OCI-LY3 (cell line): ENCODE measurements around the gene SNN.

Source experiments
- H2AFZ ChIP-seq: fragments of 200-600, 300-600 bp; shearing (Covaris generic); 2 replicates; pipeline ENCODE4 v1.6.0; 2014; ENCODE audit warnings: antibody characterized with exemption, low read depth, low read length
- H3K27ac ChIP-seq: fragments of 200-600, 300-600 bp; sonication (generic); 2 replicates; pipeline ENCODE4 v1.5.1; 2014; ENCODE audit warnings: mild to moderate bottlenecking, low read length, moderate library complexity, mixed read lengths
- H3K27me3 ChIP-seq: fragments of 200-600, 300-600 bp; sonication (generic); 2 replicates; pipeline ENCODE4 v1.6.1; 2014; ENCODE audit warnings: low read depth, low read length, mixed read lengths
- H3K36me3 ChIP-seq: fragments of 200-600, 300-600 bp; sonication (generic); replicated peaks from 2 replicates; pipeline ENCODE3; 2014; ENCODE audit warnings: low read depth, low read length, mixed read lengths
- H3K4me1 ChIP-seq: fragments of 300-600, 200-600 bp; sonication (generic); 2 replicates; pipeline ENCODE4 v1.6.1; 2014; ENCODE audit warnings: low read length, mixed read lengths
- H3K4me2 ChIP-seq: fragments of 200-600, 300-600 bp; sonication (generic); 2 replicates; pipeline ENCODE4 v1.6.1; 2014; ENCODE audit warnings: low read length, mixed read lengths
- H3K4me3 ChIP-seq: fragments of 300-600, 200-600 bp; sonication (generic); 2 replicates; pipeline ENCODE4 v1.5.1; 2014; ENCODE audit warnings: antibody characterized with exemption, mild to moderate bottlenecking, low read length, moderate library complexity
- H3K79me2 ChIP-seq: fragments of 300-600, 200-600 bp; shearing (Covaris generic); 2 replicates; pipeline ENCODE4 v1.6.1; 2014; ENCODE audit warnings: mild to moderate bottlenecking, low read length, mixed read lengths
- H3K9ac ChIP-seq: fragments of 300-600, 200-600 bp; shearing (Covaris generic); 2 replicates; pipeline ENCODE4 v1.6.0; 2014; ENCODE audit warnings: mild to moderate bottlenecking, low read length, moderate library complexity
- H3K9me3 ChIP-seq: fragments of 200-600, 300-600 bp; shearing (Covaris generic); 2 replicates; pipeline ENCODE4 v1.6.1; 2014; ENCODE audit warnings: low read length, mixed read lengths; ENCODE audit not compliant: insufficient read depth
- H4K20me1 ChIP-seq: fragments of 200-600, 300-600 bp; sonication (generic); 2 replicates; pipeline ENCODE4 v1.6.1; 2016; ENCODE audit warnings: low read length, mixed read lengths; ENCODE audit not compliant: insufficient read depth
- CTCF ChIP-seq: fragments of 200-600, 300-600 bp; sonication (generic); IDR thresholded peaks from 2 replicates; pipeline ENCODE4 v1.5.1; 2014; ENCODE audit warnings: antibody characterized with exemption, low read length, low read depth
- EZH2phosphoT487 ChIP-seq: fragments of 200-600 bp; shearing (Covaris generic); IDR thresholded peaks from 2 replicates; pipeline ENCODE4 v1.6.1; 2018; ENCODE audit warnings: antibody characterized with exemption, mixed run types, low read depth

SNN gene

GRCh38 chr16:11684231-11685025 is 16.2 kb downstream of the SNN start:
- H2AFZ ChIP-seq: no peak overlapping the region
- peaks cover 58% of the 10 kb centered on the region for H3K36me3 ChIP-seq
- 0 out of 2 replicates have a peak overlapping the region, but pooled peaks have one; percentile 3 for H3K4me2 ChIP-seq
- no peak overlapping the region for H3K4me3 ChIP-seq
- peaks cover 87% of the 10 kb centered on the region for H3K79me2 ChIP-seq
- no peaks in the 10 kb centered on the region for H3K9me3 ChIP-seq
- no peak overlapping the region for H3K27ac ChIP-seq
- H4K20me1 ChIP-seq: peaks cover 41% of the 10 kb centered on the region
- H3K9ac ChIP-seq: no peak overlapping the region
- H3K4me1 ChIP-seq: peaks cover 88% of the 10 kb centered on the region
- no peaks in the 10 kb centered on the region for H3K27me3 ChIP-seq
- TF ChIP-seq EZH2phosphoT487 (no peak), CTCF (no peak)

DNA sequence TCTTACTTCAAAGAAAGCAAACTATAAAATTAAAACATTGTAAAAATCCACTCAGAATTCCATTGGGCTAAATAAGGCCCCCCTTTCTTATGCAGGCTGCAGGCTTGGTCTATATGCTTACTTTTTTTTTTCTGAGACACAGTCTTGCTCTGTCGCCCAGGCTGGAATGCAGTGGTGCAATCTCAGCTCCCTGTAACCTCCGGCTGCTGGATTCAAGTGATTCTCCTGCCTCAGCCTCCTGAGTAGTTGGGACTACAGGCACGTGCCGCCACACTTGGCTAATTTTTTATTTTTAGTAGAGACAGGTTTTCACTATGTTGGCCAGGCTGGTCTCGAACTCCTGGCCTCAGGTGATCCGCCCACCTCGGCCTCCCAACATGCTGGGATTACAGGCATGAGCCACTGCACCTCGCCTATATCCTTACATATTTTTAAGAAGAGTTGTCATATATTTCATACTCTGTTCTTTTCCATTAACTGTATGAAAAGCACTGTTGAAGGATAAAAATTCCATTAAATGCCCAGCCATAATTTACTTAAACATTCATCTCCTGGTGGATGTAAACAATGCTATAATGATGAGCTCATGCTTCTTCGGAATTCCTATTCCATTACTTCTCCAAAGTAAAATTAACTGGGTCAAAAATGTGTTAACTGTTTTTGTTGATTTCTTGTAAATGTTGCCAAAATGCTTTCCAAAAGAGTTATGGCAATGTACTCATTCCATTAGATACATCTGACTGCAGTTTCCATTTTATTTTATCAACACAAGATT is 17.8 kb downstream of the SNN start:
- Histone ChIP-seq H3K4me2 (no peak overlapping the region), H3K79me2 (peaks cover 80% of the 10 kb centered on the region), H3K4me3 (no peak overlapping the region), H2AFZ (no peak overlapping the region), H3K27me3 (no peaks in the 10 kb centered on the region), H4K20me1 (peaks cover 25% of the 10 kb centered on the region), H3K9ac (no peak overlapping the region), H3K9me3 (no peaks in the 10 kb centered on the region), H3K27ac (no peak overlapping the region), H3K36me3 (peaks cover 58% of the 10 kb centered on the region), H3K4me1 (peaks cover 88% of the 10 kb centered on the region)
- TF ChIP-seq EZH2phosphoT487: no peak
- TF ChIP-seq CTCF: no peak

DNA sequence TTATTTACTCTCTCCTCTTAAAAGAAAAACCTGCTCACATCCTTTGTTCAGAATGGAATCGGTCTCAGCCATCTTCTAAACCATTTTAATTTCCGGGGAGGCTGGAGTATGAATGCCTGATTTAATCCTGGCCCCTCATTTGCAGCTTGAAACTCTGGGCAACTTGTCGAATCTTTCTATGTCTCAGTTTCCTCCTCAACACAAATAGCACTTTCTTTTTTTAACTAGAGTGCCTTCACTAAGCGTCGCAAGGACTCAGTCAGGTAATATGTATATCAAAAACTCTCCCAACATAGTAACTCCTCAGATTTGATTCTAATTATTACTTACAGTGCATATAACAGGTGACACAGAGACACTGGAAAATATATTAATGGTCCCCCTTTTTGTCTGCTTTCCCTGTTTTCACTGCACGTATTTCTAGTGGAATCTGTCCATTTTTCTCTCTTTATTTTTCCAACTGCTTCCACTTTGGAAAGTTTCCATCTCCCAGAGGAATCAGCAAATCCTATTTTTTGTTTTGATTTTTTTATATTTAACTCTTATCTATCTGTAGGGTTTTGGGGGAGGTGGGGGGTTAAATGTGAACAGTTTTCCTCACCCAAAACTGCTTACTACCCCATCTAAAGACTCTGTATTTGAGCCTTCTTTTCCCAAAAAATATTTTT is 18.6 kb downstream of the SNN start:
- no peak for TF ChIP-seq EZH2phosphoT487
- TF ChIP-seq CTCF: no peak

More for the DNA sequence above, 18.6 kb downstream of the SNN start:
- H3K4me1 ChIP-seq: peaks cover 88% of the 10 kb centered on the region
- peaks cover 16% of the 10 kb centered on the region for H4K20me1 ChIP-seq
- no peaks in the 10 kb centered on the region for H3K9me3 ChIP-seq
- peak overlapping the region; percentile 7; the same call in 1 of the 2 replicates for H3K9ac ChIP-seq
- H3K27ac ChIP-seq: no peak overlapping the region
- H3K36me3 ChIP-seq: peaks cover 60% of the 10 kb centered on the region
- H2AFZ ChIP-seq: no peak overlapping the region
- H3K27me3 ChIP-seq: no peaks in the 10 kb centered on the region
- H3K79me2 ChIP-seq: peaks cover 77% of the 10 kb centered on the region
- H3K4me2 ChIP-seq: peak overlapping the region; percentile 68
- H3K4me3 ChIP-seq: no peak overlapping the region
